Osteocyte (in vitro differentiated cells): ENCODE results near the gene SEMA4A. TPM values are rescaled to one million over a fixed set of nuclear protein-coding genes. Genes with fewer than 3 reads are reported as not detected.

ENCODE experiments used
- DNase-seq: peaks from one replicate; pipeline ENCODE4 v3.0.0; 2021; ENCODE audit warnings: mixed read lengths; ENCODE audit not compliant: unreplicated experiment; ENCODE audit errors: extremely low spot score
- H3K27ac Mint-ChIP-seq: one replicate; pipeline ENCODE4 v1.8.0; 2021; ENCODE audit warnings: mild to moderate bottlenecking, mixed read lengths; ENCODE audit not compliant: unreplicated experiment
- H3K27me3 Mint-ChIP-seq: one replicate; pipeline ENCODE4 v1.8.0; 2021; ENCODE audit warnings: mixed read lengths; ENCODE audit not compliant: unreplicated experiment
- H3K36me3 Mint-ChIP-seq: one replicate; pipeline ENCODE4 v1.8.0; 2021; ENCODE audit warnings: mixed read lengths; ENCODE audit not compliant: unreplicated experiment
- H3K4me1 Mint-ChIP-seq: one replicate; pipeline ENCODE4 v1.8.0; 2021; ENCODE audit warnings: mixed read lengths; ENCODE audit not compliant: unreplicated experiment
- H3K4me3 Mint-ChIP-seq: one replicate; pipeline ENCODE4 v1.8.0; 2021; ENCODE audit warnings: mild to moderate bottlenecking, moderate library complexity, mixed read lengths; ENCODE audit not compliant: unreplicated experiment
- H3K9me3 Mint-ChIP-seq: one replicate; pipeline ENCODE4 v1.8.0; 2021; ENCODE audit warnings: mixed read lengths; ENCODE audit not compliant: unreplicated experiment
- CTCF ChIP-seq: fragments of 200-600 bp; sonication (generic); IDR thresholded peaks from 2 replicates; pipeline ENCODE4 v1.5.0; 2021; ENCODE audit warnings: antibody characterized with exemption, mild to moderate bottlenecking, moderate library complexity
- total RNA-seq: library from RNA; stranded (reverse); gene quantifications from 2 replicates; pipeline ENCODE4 v1.2.1, GENCODE V29; 2021

SEMA4A gene
- total RNA-seq, 1 donor from 2014 or later, result 1.8 TPM

DNA sequence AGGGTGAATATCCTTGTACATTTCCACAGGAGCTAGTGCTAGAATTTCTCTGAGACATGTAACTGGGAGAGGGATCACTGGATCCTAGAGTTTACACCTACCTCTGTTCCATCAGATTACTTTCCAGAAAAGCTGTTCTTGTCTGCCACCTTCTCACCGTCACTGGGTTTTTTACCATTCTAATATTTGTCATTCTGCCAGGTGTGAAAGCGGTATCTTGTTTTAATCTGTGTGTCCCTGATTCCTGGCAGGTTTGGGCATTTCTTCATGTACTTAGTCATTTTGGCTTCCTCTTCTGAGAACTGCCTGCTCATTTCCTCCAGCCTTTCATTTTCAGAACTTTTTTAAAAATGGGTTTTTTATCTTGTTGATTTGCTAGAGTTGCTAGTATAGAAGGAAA, 64.5 kb downstream of the SEMA4A start:
- Mint-ChIP-seq H3K4me1 (peaks cover 15% of the 10 kb centered on the region), H3K27ac (no peak overlapping the region), H3K4me3 (no peak overlapping the region), H3K36me3 (peaks cover 17% of the 10 kb centered on the region), H3K27me3 (no peaks in the 10 kb centered on the region), H3K9me3 (no peaks in the 10 kb centered on the region)
- no peak for TF ChIP-seq CTCF
- DNase-seq, result no peak

GRCh38 chr1:156220226-156220625, 66.8 kb downstream of the SEMA4A start:
- Mint-ChIP-seq H3K4me3 (no peak overlapping the region), H3K27ac (no peak overlapping the region), H3K4me1 (peaks cover 5% of the 10 kb centered on the region), H3K27me3 (no peaks in the 10 kb centered on the region), H3K9me3 (no peaks in the 10 kb centered on the region), H3K36me3 (peaks cover 26% of the 10 kb centered on the region)
- TF ChIP-seq CTCF, result no peak
- no peak for DNase-seq

DNA sequence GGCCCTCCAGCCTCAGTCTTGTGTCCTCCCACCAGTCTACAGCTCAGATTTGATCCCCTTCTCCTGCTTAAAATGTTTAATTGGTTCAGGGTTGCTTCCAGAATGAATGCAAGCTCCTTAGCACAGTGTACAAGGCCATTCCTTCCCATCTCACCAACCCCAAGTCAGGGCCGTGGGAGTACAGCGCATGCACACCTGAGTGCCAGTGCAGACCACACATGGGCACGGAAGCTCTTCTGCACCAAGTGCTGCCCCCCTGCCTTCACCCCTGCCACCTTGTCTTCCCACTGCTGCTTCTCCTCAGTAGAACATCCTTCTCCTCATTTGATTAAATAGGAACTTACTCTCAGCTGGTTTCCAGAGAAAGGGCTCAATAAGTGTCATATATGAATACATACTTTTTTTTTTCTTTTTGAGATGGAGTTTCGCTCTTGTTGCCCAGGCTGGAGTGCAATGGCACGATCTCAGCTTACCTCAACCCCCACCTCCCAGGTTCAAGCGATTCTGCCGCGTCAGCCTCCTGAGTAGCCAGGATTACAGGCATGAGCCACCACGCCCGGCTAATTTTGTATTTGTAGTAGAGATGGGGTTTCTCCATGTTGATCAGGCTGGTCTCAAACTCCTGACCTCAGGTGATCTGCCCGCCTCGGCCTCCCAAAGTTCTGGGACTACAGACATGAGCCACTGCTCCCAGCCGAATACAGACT, 68.8 kb downstream of the SEMA4A start:
- no peak overlapping the region for H3K4me3 Mint-ChIP-seq
- H3K27ac Mint-ChIP-seq, result peak overlapping the region; percentile 28
- no peaks in the 10 kb centered on the region for H3K9me3 Mint-ChIP-seq
- TF ChIP-seq CTCF, result no peak
- H3K27me3 Mint-ChIP-seq, result no peaks in the 10 kb centered on the region
- peaks cover 32% of the 10 kb centered on the region for H3K36me3 Mint-ChIP-seq
- H3K4me1 Mint-ChIP-seq, result peaks cover 9% of the 10 kb centered on the region
- no peak for DNase-seq

DNA sequence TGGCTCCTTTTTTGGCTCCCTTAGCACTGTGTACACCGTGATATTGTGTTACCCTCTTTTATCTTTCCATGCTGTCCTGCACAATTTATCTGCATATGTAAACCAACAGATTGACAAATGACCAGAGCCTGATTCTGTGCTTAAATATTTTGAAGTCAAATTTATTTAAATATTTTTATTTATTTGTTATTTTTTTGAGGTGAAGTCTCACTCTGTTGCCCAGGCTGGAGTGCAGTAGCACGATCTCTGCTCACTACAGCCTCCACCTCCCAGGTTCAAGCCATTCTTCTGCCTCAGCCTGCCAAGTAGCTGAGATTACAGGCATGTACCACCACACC, 72.3 kb downstream of the SEMA4A start:
- H3K9me3 Mint-ChIP-seq, result no peaks in the 10 kb centered on the region
- DNase-seq, result no peak
- no peaks in the 10 kb centered on the region for H3K27me3 Mint-ChIP-seq
- H3K36me3 Mint-ChIP-seq, result peaks cover 34% of the 10 kb centered on the region
- H3K4me3 Mint-ChIP-seq, result no peak overlapping the region
- no peak for TF ChIP-seq CTCF
- H3K27ac Mint-ChIP-seq, result peak overlapping the region; percentile 80
- peaks cover 9% of the 10 kb centered on the region for H3K4me1 Mint-ChIP-seq

- Mint-ChIP-seq H3K4me1 (peaks cover 9% of the 10 kb centered on the region), H3K9me3 (no peaks in the 10 kb centered on the region), H3K27ac (no peak overlapping the region), H3K4me3 (no peak overlapping the region), H3K27me3 (no peaks in the 10 kb centered on the region), H3K36me3 (peaks cover 31% of the 10 kb centered on the region)
- TF ChIP-seq CTCF, result no peak
- no peak for DNase-seq
Measured at GRCh38 chr1:156226116-156226538, 72.7 kb downstream of the SEMA4A start.
